Endothelial cell (in vitro differentiated cells): ENCODE results near the gene KLF11. TPM values are rescaled to one million over a fixed set of nuclear protein-coding genes. Genes with fewer than 3 reads are reported as not detected.

ENCODE experiments used
- DNase-seq: peaks from one replicate; pipeline ENCODE4 v3.0.0; 2021; ENCODE audit warnings: low spot score
- H3K27ac Mint-ChIP-seq: one replicate; pipeline ENCODE4 v1.8.0; 2021; ENCODE audit warnings: mixed read lengths, inconsistent platforms; ENCODE audit not compliant: unreplicated experiment
- H3K27me3 Mint-ChIP-seq: one replicate; pipeline ENCODE4 v1.8.0; 2021; ENCODE audit warnings: mild to moderate bottlenecking, moderate library complexity, mixed read lengths, inconsistent platforms; ENCODE audit not compliant: unreplicated experiment
- H3K36me3 Mint-ChIP-seq: one replicate; pipeline ENCODE4 v1.8.0; 2021; ENCODE audit warnings: mild to moderate bottlenecking, low read depth, mixed read lengths, inconsistent platforms; ENCODE audit not compliant: unreplicated experiment
- H3K4me1 Mint-ChIP-seq: one replicate; pipeline ENCODE4 v1.8.0; 2021; ENCODE audit warnings: mild to moderate bottlenecking, mixed read lengths, inconsistent platforms; ENCODE audit not compliant: unreplicated experiment
- H3K4me3 Mint-ChIP-seq: one replicate; pipeline ENCODE4 v1.8.0; 2021; ENCODE audit warnings: mild to moderate bottlenecking, mixed read lengths, inconsistent platforms; ENCODE audit not compliant: unreplicated experiment
- H3K9me3 Mint-ChIP-seq: one replicate; pipeline ENCODE4 v1.8.0; 2021; ENCODE audit warnings: mixed read lengths, inconsistent platforms; ENCODE audit not compliant: unreplicated experiment
- CTCF ChIP-seq: fragments of 200-600 bp; sonication (generic); IDR thresholded peaks from one replicate; pipeline ENCODE4 v1.5.0; 2021; ENCODE audit warnings: antibody characterized with exemption; ENCODE audit not compliant: unreplicated experiment
- total RNA-seq: library from RNA; stranded (reverse); fragmentation: NEBNext Ultra II Directional; extraction: Animal tissue kit (Norgen Biotek cat#: 25700); gene quantifications from one replicate; pipeline ENCODE4 v1.2.1, GENCODE V29; 2021; ENCODE audit not compliant: unreplicated experiment

Gene KLF11
- total RNA-seq, 1 donor from 2014 or later: 8.2 TPM

- no peak for TF ChIP-seq CTCF
- Mint-ChIP-seq H3K27me3 (peaks cover 5% of the 10 kb centered on the region), H3K4me1 (peaks cover 4% of the 10 kb centered on the region), H3K4me3 (no peak overlapping the region), H3K27ac (no peak overlapping the region), H3K36me3 (peaks cover 5% of the 10 kb centered on the region), H3K9me3 (no peaks in the 10 kb centered on the region)
- DNase-seq: no peak
Observed at GRCh38 chr2:10022445-10022844, 20.9 kb upstream of the KLF11 start.

GRCh38 chr2:10022966-10023662 is 20.2 kb upstream of the KLF11 start:
- DNase-seq: no peak
- Mint-ChIP-seq H3K36me3 (peaks cover 5% of the 10 kb centered on the region), H3K27ac (no peak overlapping the region), H3K9me3 (no peaks in the 10 kb centered on the region), H3K4me1 (peaks cover 4% of the 10 kb centered on the region), H3K4me3 (no peak overlapping the region), H3K27me3 (peaks cover 5% of the 10 kb centered on the region)
- no peak for TF ChIP-seq CTCF

- Mint-ChIP-seq H3K27me3 (peaks cover 6% of the 10 kb centered on the region), H3K27ac (no peak overlapping the region), H3K4me3 (no peak overlapping the region), H3K9me3 (no peaks in the 10 kb centered on the region), H3K4me1 (peaks cover 6% of the 10 kb centered on the region), H3K36me3 (peaks cover 5% of the 10 kb centered on the region)
- no peak for TF ChIP-seq CTCF
- no peak for DNase-seq
Observed at GRCh38 chr2:10026940-10027569, 16.3 kb upstream of the KLF11 start.

GRCh38 chr2:10027660-10028330 is 15.6 kb upstream of the KLF11 start:
- no peaks in the 10 kb centered on the region for H3K9me3 Mint-ChIP-seq
- H3K4me3 Mint-ChIP-seq: no peak overlapping the region
- TF ChIP-seq CTCF: no peak
- H3K36me3 Mint-ChIP-seq: peaks cover 5% of the 10 kb centered on the region
- DNase-seq: no peak
- peaks cover 6% of the 10 kb centered on the region for H3K4me1 Mint-ChIP-seq
- peaks cover 8% of the 10 kb centered on the region for H3K27me3 Mint-ChIP-seq
- H3K27ac Mint-ChIP-seq: no peak overlapping the region
